Esophagus muscularis mucosa (tissue), 4 donors: ENCODE measurements around the gene RGS8. TPM values are rescaled to one million over a fixed set of nuclear protein-coding genes. Genes with fewer than 3 reads are reported as not detected.

ENCODE experiments used
- DNase-seq: peaks from one replicate; pipeline ENCODE4 v3.0.0-alpha.2; 2017; ENCODE audit errors: extremely low spot score
- H3K27ac ChIP-seq, 4 donors: fragments of 200-600 bp; sonication (generic); replicated peaks in 1 of 4; 1 replicate in 3 of 4; 2 replicates in 1 of 4; pipeline ENCODE4 v1.5.1; 2016 to 2019; ENCODE audit warnings: mild to moderate bottlenecking in 1 of 4
- H3K27me3 ChIP-seq, 4 donors: fragments of 200-600 bp; sonication (generic); one replicate each; pipeline versions ENCODE4 v1.5.1 to v1.6.0; 2016 to 2019
- H3K36me3 ChIP-seq, 4 donors: fragments of 200-600 bp; sonication (generic); one replicate each; pipeline ENCODE4 v1.5.1; 2016 to 2019
- H3K4me1 ChIP-seq, 4 donors: fragments of 200-600 bp; sonication (generic); one replicate each; pipeline ENCODE4 v1.5.1; 2016 to 2019
- H3K4me3 ChIP-seq, 4 donors: fragments of 200-600 bp; sonication (generic); 1 replicate in 2 of 4; 2 replicates in 2 of 4; pipeline ENCODE4 v1.5.1; 2016 to 2019; ENCODE audit warnings: mild to moderate bottlenecking in 4 of 4, moderate library complexity in 1 of 4
- H3K9me3 ChIP-seq, 4 donors: fragments of 200-600 bp; sonication (generic); 1 replicate in 3 of 4; 2 replicates in 1 of 4; pipeline ENCODE4 v1.5.1; 2016 to 2019
- CTCF ChIP-seq, 3 experiments: fragments of 200-600 bp in 2 of 3; fragments of 450-650 bp in 1 of 3; sonication (generic) in 2 of 3; IDR thresholded peaks; one replicate each; pipeline ENCODE4 v1.5.1; 2017 to 2019; ENCODE audit warnings: antibody characterized with exemption in 3 of 3, mild to moderate bottlenecking in 2 of 3, moderate library complexity in 1 of 3
- EP300 ChIP-seq: sonication (generic); formaldehyde crosslinking; IDR thresholded peaks from one replicate; pipeline ENCODE4 v1.6.1; 2017; ENCODE audit warnings: antibody characterized with exemption
- POLR2A ChIP-seq: fragments of 450-650 bp; IDR thresholded peaks from one replicate; pipeline ENCODE4 v1.6.1; 2017; ENCODE audit warnings: antibody characterized with exemption, moderate library complexity, mild to moderate bottlenecking, low read depth
- POLR2AphosphoS5 ChIP-seq, 2 donors: sonication (generic); formaldehyde crosslinking; IDR thresholded peaks; one replicate each; pipeline ENCODE4 v1.6.1; 2017; ENCODE audit warnings: antibody characterized with exemption in 2 of 2
- WGBS: methylation state at CpG from one replicate; pipeline ENCODE4 v1.1.5; 2018; 5-methylcytosine and 5-hydroxymethylcytosine counted together
- intact Hi-C: fragments of 100-400 bp; cut with DNase I; formaldehyde crosslinking; loops from one replicate; pipeline ENCODE4 v1.15.1; 2023
- total RNA-seq, 4 donors: library from RNA; depleted of rRNA; stranded (reverse); fragments of >200 nt; gene quantifications; one replicate each; pipeline versions ENCODE4 v1.1.0 to v1.2.1, GENCODE V29; 2016

Gene RGS8
- total RNA-seq, 4 donors from 2014 or later: 0.06 to 0.17 TPM; not detected in 2

GRCh38 chr1:182643699-182644098 is 40.7 kb downstream of the RGS8 start:
- no peak for DNase-seq
- H3K4me1 ChIP-seq: no peaks in the 10 kb centered on the region
- no peak overlapping the region for H3K4me3 ChIP-seq
- intact Hi-C loops: no loop called here
- no peak for TF ChIP-seq CTCF (IDR thresholded peaks at IDR 0.05)
- no peak for TF ChIP-seq POLR2AphosphoS5 (IDR thresholded peaks at IDR 0.05)
- H3K36me3 ChIP-seq: no peaks in the 10 kb centered on the region
- H3K27ac ChIP-seq: no peak overlapping the region
- no peaks in the 10 kb centered on the region for H3K27me3 ChIP-seq
- 92% methylated on average over 2 of the region's 3 CpGs for WGBS
- H3K9me3 ChIP-seq: no peaks in the 10 kb centered on the region

GRCh38 chr1:182642461-182642860 is 41.9 kb downstream of the RGS8 start:
- H3K36me3 ChIP-seq: no peaks in the 10 kb centered on the region
- H3K27me3 ChIP-seq: no peaks in the 10 kb centered on the region
- no peak overlapping the region for H3K4me3 ChIP-seq
- H3K4me1 ChIP-seq: no peaks in the 10 kb centered on the region
- no peak for DNase-seq
- H3K27ac ChIP-seq: no peak overlapping the region
- 93% methylated on average over 8 of the region's 8 CpGs for WGBS
- no peak for TF ChIP-seq POLR2AphosphoS5 (IDR thresholded peaks at IDR 0.05)
- no peak for TF ChIP-seq CTCF (IDR thresholded peaks at IDR 0.05)
- no peak for TF ChIP-seq POLR2A
- TF ChIP-seq EP300: no peak
- intact Hi-C loops: no loop called here
- no peaks in the 10 kb centered on the region for H3K9me3 ChIP-seq

GRCh38 chr1:182641561-182641960 is 42.8 kb downstream of the RGS8 start:
- Histone ChIP-seq H3K27ac (no peak overlapping the region), H3K36me3 (no peaks in the 10 kb centered on the region), H3K4me3 (no peak overlapping the region), H3K4me1 (no peaks in the 10 kb centered on the region), H3K27me3 (peaks cover 0 to 8% (median 0%) of the 10 kb centered on the region in 4 donors), H3K9me3 (no peaks in the 10 kb centered on the region)
- no peak for DNase-seq
- 84% methylated on average over 5 of the region's 5 CpGs for WGBS
- TF ChIP-seq POLR2AphosphoS5 (IDR thresholded peaks at IDR 0.05) (no peak), EP300 (no peak), POLR2A (no peak), CTCF (IDR thresholded peaks at IDR 0.05) (no peak)
- intact Hi-C loops: no loop called here

- intact Hi-C loops: no loop called here
- Histone ChIP-seq H3K4me3 (no peak overlapping the region), H3K36me3 (no peaks in the 10 kb centered on the region), H3K9me3 (no peaks in the 10 kb centered on the region), H3K27ac (no peak overlapping the region), H3K27me3 (peaks cover 0 to 8% (median 0%) of the 10 kb centered on the region in 4 donors), H3K4me1 (no peaks in the 10 kb centered on the region)
- TF ChIP-seq POLR2AphosphoS5 (IDR thresholded peaks at IDR 0.05) (no peak), EP300 (no peak), POLR2A (no peak), CTCF (IDR thresholded peaks at IDR 0.05) (no peak)
- DNase-seq: no peak
- WGBS: 91% methylated on average over 1 of the region's 1 CpG
These were observed 45.1 kb downstream of the RGS8 start for GRCh38 chr1:182639330-182639729.

- Histone ChIP-seq H3K9me3 (no peaks in the 10 kb centered on the region), H3K4me1 (no peaks in the 10 kb centered on the region), H3K27me3 (peaks cover 0 to 8% (median 0%) of the 10 kb centered on the region in 4 donors), H3K4me3 (no peak overlapping the region), H3K27ac (no peak overlapping the region), H3K36me3 (no peaks in the 10 kb centered on the region)
- no peak for DNase-seq
- 97% methylated on average over 5 of the region's 5 CpGs for WGBS
- intact Hi-C loops: no loop called here
- TF ChIP-seq POLR2AphosphoS5 (IDR thresholded peaks at IDR 0.05) (no peak), POLR2A (no peak), EP300 (no peak), CTCF (IDR thresholded peaks at IDR 0.05) (no peak)
These were observed 46.6 kb downstream of the RGS8 start for GRCh38 chr1:182637769-182638168.
